Fibroblast of lung (primary cell): ENCODE results near the gene KDM7A. TPM values are rescaled to one million over a fixed set of nuclear protein-coding genes. Genes with fewer than 3 reads are reported as not detected.

Source experiments
- DNase-seq, 2 donors: peaks; one replicate each; pipeline versions ENCODE4 v3.0.0 to v3.0.0-alpha.2; 2010; ENCODE audit warnings: low read depth in 2 of 2
- H2AFZ ChIP-seq: 2 replicates; pipeline ENCODE4 v1.5.1; 2012; ENCODE audit warnings: low read length, control low read depth, inconsistent platforms
- H3K27ac ChIP-seq: 2 replicates; pipeline ENCODE4 v1.5.1; 2011; ENCODE audit warnings: low read length, control low read depth; ENCODE audit not compliant: insufficient read depth
- H3K27me3 ChIP-seq: 2 replicates; pipeline ENCODE4 v1.5.1; 2011; ENCODE audit warnings: mild to moderate bottlenecking, low read length; ENCODE audit not compliant: control insufficient read depth, insufficient read depth
- H3K36me3 ChIP-seq: 2 replicates; pipeline ENCODE4 v1.5.1; 2011; ENCODE audit warnings: low read length; ENCODE audit not compliant: control insufficient read depth, insufficient read depth
- H3K4me1 ChIP-seq: 2 replicates; pipeline ENCODE4 v1.5.1; 2011; ENCODE audit warnings: low read length; ENCODE audit not compliant: control insufficient read depth, insufficient read depth; ENCODE audit errors: extremely low read depth
- H3K4me2 ChIP-seq: 2 replicates; pipeline ENCODE4 v1.5.1; 2011; ENCODE audit warnings: low read length, control low read depth; ENCODE audit not compliant: insufficient read depth; ENCODE audit errors: extremely low read depth
- H3K4me3 ChIP-seq, 4 experiments: fragments of 200-600 bp in 1 of 4; sonication (generic) in 1 of 4; replicated peaks in 1 of 4; 2 replicates each; pipeline ENCODE4 v1.5.1; 2011 to 2016; ENCODE audit warnings: low read length in 4 of 4, low read depth in 3 of 4, mild to moderate bottlenecking in 3 of 4, control low read depth in 2 of 4, inconsistent platforms in 1 of 4, mixed read lengths in 1 of 4; ENCODE audit not compliant: insufficient read depth in 1 of 4; ENCODE audit errors: control extremely low read depth in 1 of 4
- H3K79me2 ChIP-seq: 2 replicates; pipeline ENCODE4 v1.5.1; 2012; ENCODE audit warnings: mild to moderate bottlenecking, low read length, inconsistent platforms; ENCODE audit not compliant: control insufficient read depth, insufficient read depth
- H3K9ac ChIP-seq: 2 replicates; pipeline ENCODE4 v1.5.1; 2011; ENCODE audit warnings: mild to moderate bottlenecking, low read length, control low read depth; ENCODE audit not compliant: insufficient read depth
- H3K9me3 ChIP-seq: 2 replicates; pipeline ENCODE4 v1.5.1; 2012; ENCODE audit warnings: low read depth, low read length; ENCODE audit not compliant: control insufficient read depth, insufficient read depth
- H4K20me1 ChIP-seq: 2 replicates; pipeline ENCODE4 v1.5.1; 2011; ENCODE audit warnings: low read length; ENCODE audit not compliant: control insufficient read depth, insufficient read depth; ENCODE audit errors: extremely low read depth
- CTCF ChIP-seq, 2 donors: IDR thresholded peaks in 1 of 2; conservative IDR thresholded peaks in 1 of 2; 1 replicate in 1 of 2; 2 replicates in 1 of 2; pipeline ENCODE4 v1.5.1; 2011 to 2012; ENCODE audit warnings: low read length in 2 of 2, control low read depth in 1 of 2, inconsistent platforms in 1 of 2, low read depth in 1 of 2, mild to moderate bottlenecking in 1 of 2
- EZH2 ChIP-seq: IDR thresholded peaks from 2 replicates; pipeline ENCODE4 v1.5.1; 2012; ENCODE audit warnings: low read length, control low read depth, mild to moderate bottlenecking; ENCODE audit errors: missing control alignments
- polyA plus RNA-seq, 2 donors: library from polyadenylated mRNA; depleted of rRNA in 1 of 2; stranded (reverse) in 1 of 2; unstranded in 1 of 2; fragments of >200 nt; gene quantifications; 2 replicates each; pipeline ENCODE4 v1.2.1, GENCODE V29; 2011 to 2012; ENCODE audit warnings: missing spikeins in 1 of 2
- total RNA-seq: library from RNA; depleted of rRNA; stranded (reverse); fragments of >200 nt; gene quantifications from 2 replicates; pipeline ENCODE4 v1.2.1, GENCODE V29; 2014

KDM7A gene
- total and polyA plus RNA-seq, 2 donors (not counting 1 experiment from before 2014, with no cell fraction given): 1.9 to 4.8 TPM

GRCh38 chr7:140068033-140068432 lies 108.8 kb downstream of the KDM7A start:
- Histone ChIP-seq H3K9me3 (no peaks in the 10 kb centered on the region), H3K36me3 (no peaks in the 10 kb centered on the region), H3K4me1 (no peaks in the 10 kb centered on the region), H3K27me3 (peaks cover 2% of the 10 kb centered on the region), H3K79me2 (no peaks in the 10 kb centered on the region), H3K27ac (no peak overlapping the region), H3K4me2 (no peak overlapping the region), H4K20me1 (no peaks in the 10 kb centered on the region), H3K4me3 (no peak overlapping the region), H3K9ac (no peak overlapping the region), H2AFZ (no peak overlapping the region)
- DNase-seq: no peak
- TF ChIP-seq CTCF (conservative IDR thresholded peaks at IDR 0.05 in 1 of 2, IDR thresholded peaks at IDR 0.05 in 1 of 2; ENCODE audit: low read depth in 1 of 2, low read length in 2 of 2) (no peak), EZH2 (no peak)

- no peak overlapping the region for H3K9ac ChIP-seq
- no peaks in the 10 kb centered on the region for H4K20me1 ChIP-seq
- no peaks in the 10 kb centered on the region for H3K9me3 ChIP-seq
- no peak for DNase-seq
- no peaks in the 10 kb centered on the region for H3K36me3 ChIP-seq
- no peak overlapping the region for H3K27ac ChIP-seq
- no peaks in the 10 kb centered on the region for H3K79me2 ChIP-seq
- TF ChIP-seq EZH2 (no peak), CTCF (conservative IDR thresholded peaks at IDR 0.05 in 1 of 2, IDR thresholded peaks at IDR 0.05 in 1 of 2; ENCODE audit: low read depth in 1 of 2, low read length in 2 of 2) (no peak)
- H3K4me3 ChIP-seq: no peak overlapping the region
- no peak overlapping the region for H2AFZ ChIP-seq
- no peaks in the 10 kb centered on the region for H3K27me3 ChIP-seq
- no peak overlapping the region for H3K4me2 ChIP-seq
- no peaks in the 10 kb centered on the region for H3K4me1 ChIP-seq
These were observed 109.7 kb downstream of the KDM7A start for GRCh38 chr7:140067052-140067451.

- no peaks in the 10 kb centered on the region for H3K27me3 ChIP-seq
These were observed 114.1 kb downstream of the KDM7A start, which contains the start of gene PARP12 for GRCh38 chr7:140062528-140063299. Gene PARP12, minus strand, starts transcription at chr7:140062951. Its CDS starts 104 bp downstream, at chr7:140062847.

More at GRCh38 chr7:140062528-140063299, 114.1 kb downstream of the KDM7A start, which contains the start of gene PARP12:
- Histone ChIP-seq H3K36me3 (no peaks in the 10 kb centered on the region), H3K27ac (peak within 1 kb of the TSS; percentile 73), H4K20me1 (no peaks in the 10 kb centered on the region), H3K79me2 (no peaks in the 10 kb centered on the region), H3K4me3 (peak within 1 kb of the TSS; percentile 58 to 78 (median 70)), H2AFZ (peak within 1 kb of the TSS; percentile 81), H3K9me3 (no peaks in the 10 kb centered on the region), H3K4me2 (peak within 1 kb of the TSS; percentile 95), H3K4me1 (peaks cover 25% of the 10 kb centered on the region), H3K9ac (peak within 1 kb of the TSS; percentile 92)
- TF ChIP-seq CTCF (conservative IDR thresholded peaks at IDR 0.05 in 1 of 2, IDR thresholded peaks at IDR 0.05 in 1 of 2; ENCODE audit: low read depth in 1 of 2, low read length in 2 of 2) (no peak), EZH2 (no peak)
- DNase-seq: peak; percentile 78 to 84
